RWPE1 (cell line): ENCODE data around the gene REXO4.
"Not testable (repeated sequence)": the region's sequence is repeated elsewhere in the genome, so short reads cannot be mapped to it uniquely, and the experiment has no call there.

Experiments used
- CTCF ChIA-PET: fragments of 350-600 bp; sonication (Branson Sonifier 250); formaldehyde crosslinking; extraction: SDS; loops from one replicate; lab custom pipeline; 2021; lab: Yijun Ruan, JAX
- POLR2A ChIA-PET: fragments of 400-600 bp; formaldehyde crosslinking; extraction: SDS; loops from one replicate; lab custom pipeline; 2020; ENCODE audit warnings: antibody characterized with exemption; ENCODE audit not compliant: low non-redundant PET; lab: Yijun Ruan, JAX
- DNase-seq: peaks from one replicate; pipeline ENCODE4 v3.0.0; 2012; ENCODE audit warnings: low spot score
- H3K27ac ChIP-seq: fragments of 450-650 bp; 2 replicates; pipeline ENCODE4 v1.5.1; 2017
- TF ChIP-seq, protein P1 (sequence below): fragments of 450-650 bp; conservative IDR thresholded peaks from 2 replicates; pipeline ENCODE4 v1.5.1; 2017; ENCODE audit warnings: low read depth, mild to moderate bottlenecking

Gene REXO4

DNA sequence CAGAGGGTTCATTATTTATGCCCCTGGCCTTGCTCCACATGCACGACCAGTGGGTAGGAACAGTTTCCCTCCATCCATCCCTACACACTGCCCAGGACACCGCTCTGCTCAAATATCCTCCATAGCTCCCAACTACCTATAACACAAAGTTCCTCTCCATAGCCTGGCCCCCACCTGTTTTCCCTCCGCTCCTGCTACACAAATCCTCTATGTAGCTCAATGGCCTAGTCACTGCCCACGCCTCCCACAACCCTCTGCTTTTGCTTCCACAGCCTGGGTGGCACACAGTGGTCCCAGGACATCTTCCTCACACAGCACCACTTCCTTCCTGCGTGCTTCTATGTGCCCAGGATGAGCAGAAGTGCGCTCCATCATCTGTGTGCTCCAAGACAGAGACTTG is 20.4 kb downstream of the REXO4 start:
- ChIA-PET POLR2A (no interaction called here), CTCF (interaction anchor here (0.7 kb wide), 1 partner anchor 942 kb away, joined by 3 read pairs; no protein-coding TSS in a partner anchor)
- no peak for DNase-seq
- H3K27ac ChIP-seq: no peak overlapping the region
- TF ChIP-seq, protein P1, sequence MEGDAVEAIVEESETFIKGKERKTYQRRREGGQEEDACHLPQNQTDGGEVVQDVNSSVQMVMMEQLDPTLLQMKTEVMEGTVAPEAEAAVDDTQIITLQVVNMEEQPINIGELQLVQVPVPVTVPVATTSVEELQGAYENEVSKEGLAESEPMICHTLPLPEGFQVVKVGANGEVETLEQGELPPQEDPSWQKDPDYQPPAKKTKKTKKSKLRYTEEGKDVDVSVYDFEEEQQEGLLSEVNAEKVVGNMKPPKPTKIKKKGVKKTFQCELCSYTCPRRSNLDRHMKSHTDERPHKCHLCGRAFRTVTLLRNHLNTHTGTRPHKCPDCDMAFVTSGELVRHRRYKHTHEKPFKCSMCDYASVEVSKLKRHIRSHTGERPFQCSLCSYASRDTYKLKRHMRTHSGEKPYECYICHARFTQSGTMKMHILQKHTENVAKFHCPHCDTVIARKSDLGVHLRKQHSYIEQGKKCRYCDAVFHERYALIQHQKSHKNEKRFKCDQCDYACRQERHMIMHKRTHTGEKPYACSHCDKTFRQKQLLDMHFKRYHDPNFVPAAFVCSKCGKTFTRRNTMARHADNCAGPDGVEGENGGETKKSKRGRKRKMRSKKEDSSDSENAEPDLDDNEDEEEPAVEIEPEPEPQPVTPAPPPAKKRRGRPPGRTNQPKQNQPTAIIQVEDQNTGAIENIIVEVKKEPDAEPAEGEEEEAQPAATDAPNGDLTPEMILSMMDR: no peak

DNA sequence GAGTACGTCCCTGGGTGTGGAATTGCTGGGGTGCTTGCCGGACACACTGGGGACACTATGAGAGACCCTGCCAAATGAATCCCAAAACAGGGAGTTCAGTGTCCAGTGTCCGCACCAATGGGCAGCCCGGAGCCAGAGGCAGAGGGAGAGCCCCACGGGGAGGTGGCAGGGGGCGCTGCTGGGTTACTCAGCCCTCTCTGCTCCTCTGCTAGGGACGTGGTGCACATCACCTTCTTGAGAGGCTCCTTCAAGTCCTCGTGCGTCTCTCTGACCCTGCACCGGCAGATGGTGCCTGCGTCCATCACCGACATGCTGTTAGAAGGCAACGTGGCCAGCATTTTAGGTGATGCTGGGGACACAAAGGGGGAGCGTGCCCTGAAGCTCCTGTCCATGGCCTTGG is 20.9 kb downstream of the REXO4 start:
- POLR2A ChIA-PET: no interaction called here
- TF ChIP-seq, protein P1: no peak
- no peak overlapping the region for H3K27ac ChIP-seq
- no peak for DNase-seq
- CTCF ChIA-PET: interaction anchor here (0.7 kb wide), 1 partner anchor 942 kb away, joined by 3 read pairs; no protein-coding TSS in a partner anchor

DNA sequence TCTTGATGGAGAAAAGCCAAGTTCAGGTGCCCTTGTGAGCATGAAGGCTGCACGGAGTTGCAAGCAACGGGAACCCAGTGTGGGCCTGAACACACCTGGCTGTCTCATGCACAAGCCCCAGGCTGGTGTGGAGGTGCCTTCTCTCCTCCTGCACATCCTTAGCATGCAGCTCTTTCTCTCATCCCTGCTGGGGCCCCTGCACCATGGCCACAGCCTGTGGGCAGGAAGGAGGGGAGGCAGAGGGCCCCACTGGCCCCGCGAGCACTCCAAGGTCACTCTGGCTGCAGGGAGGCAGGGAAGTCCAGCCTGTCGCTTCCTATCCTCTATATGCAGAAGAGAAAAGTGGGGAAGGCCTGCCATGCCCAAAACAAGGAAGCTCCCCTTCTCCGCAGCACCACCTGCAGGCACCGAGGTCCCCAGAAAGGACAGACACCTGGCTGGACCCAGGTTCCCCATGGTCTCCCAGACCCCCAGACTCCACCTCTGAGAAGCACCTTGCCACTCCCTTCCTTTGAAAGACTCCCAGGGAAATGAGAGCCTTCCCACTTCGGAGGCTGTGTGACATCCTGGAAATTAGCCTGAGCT is 23.0 kb downstream of the REXO4 start:
- TF ChIP-seq, protein P1: no peak
- CTCF ChIA-PET: interaction anchor here (0.5 to 2.1 kb wide), 4 partner anchors 17 to 209 kb away, joined by 3 to 6 read pairs (median 3); no protein-coding TSS in a partner anchor
- no peak for DNase-seq
- POLR2A ChIA-PET: interaction anchor here (0.6 kb wide), 1 partner anchor 382 kb away, joined by 5 read pairs; no protein-coding TSS in a partner anchor
- no peak overlapping the region for H3K27ac ChIP-seq

DNA sequence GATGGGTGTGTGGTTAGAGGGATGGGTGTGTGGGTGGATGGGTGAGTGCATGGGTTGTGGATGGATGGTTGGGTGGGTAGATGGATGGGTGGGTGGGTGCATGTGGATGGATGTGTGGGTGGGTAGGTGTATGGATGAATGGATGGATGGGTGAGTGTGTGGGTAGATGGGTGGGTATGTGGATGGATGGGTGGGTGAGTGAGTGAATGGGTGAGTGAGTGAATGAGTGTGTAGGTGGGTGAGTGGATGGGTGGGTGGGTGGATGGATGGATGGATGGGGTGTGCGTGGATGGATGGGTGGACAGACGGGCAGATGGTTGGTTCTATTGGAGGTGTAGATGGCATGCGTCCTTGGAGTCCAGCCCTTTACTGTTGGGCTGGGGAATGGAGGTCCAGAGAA is 24.4 kb downstream of the REXO4 start:
- ChIA-PET POLR2A (no interaction called here), CTCF (interaction anchor here (0.8 kb wide), 1 partner anchor 13 kb away, joined by 3 read pairs; no protein-coding TSS in a partner anchor)

DNA sequence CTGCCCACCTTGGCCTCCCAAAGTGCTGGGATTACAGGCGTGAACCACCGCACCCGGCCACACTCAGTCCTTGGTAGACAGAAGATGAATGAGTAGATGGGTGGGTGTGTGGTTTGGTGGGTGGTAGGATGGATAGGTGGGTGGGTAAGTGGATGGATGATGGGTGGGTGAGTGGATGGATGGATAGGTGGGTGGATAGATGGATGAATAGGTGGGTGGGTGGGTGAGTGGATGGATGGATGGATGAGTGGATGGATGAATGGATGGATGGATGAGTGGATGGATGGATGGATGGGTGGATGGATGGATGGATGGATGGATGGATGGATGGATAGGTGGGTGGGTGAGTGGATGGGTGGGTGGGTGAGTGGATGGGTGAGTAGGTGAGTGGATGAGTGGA is 25.5 kb downstream of the REXO4 start:
- POLR2A ChIA-PET, CTCF ChIA-PET, DNase-seq: not testable (repeated sequence)

More for the DNA sequence above, 24.4 kb downstream of the REXO4 start:
- no peak for DNase-seq
- TF ChIP-seq, protein P1: no peak
- no peak overlapping the region for H3K27ac ChIP-seq

DNA sequence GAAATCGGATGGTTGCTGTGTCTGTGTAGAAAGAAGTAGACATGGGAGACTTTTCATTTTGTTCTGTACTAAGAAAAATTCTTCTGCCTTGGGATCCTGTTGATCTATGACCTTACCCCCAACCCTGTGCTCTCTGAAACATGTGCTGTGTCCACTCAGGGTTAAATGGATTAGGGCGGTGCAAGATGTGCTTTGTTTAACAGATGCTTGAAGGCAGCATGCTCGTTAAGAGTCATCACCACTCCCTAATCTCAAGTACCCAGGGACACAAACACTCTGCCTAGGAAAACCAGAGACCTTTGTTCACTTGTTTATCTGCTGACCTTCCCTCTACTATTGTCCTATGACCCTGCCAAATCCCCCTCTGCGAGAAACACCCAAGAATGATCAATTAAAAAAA is 26.4 kb downstream of the REXO4 start:
- DNase-seq, CTCF ChIA-PET, H3K27ac ChIP-seq, POLR2A ChIA-PET: not testable (repeated sequence)

More for the DNA sequence above, 25.5 kb downstream of the REXO4 start:
- H3K27ac ChIP-seq: not testable (repeated sequence)

DNA sequence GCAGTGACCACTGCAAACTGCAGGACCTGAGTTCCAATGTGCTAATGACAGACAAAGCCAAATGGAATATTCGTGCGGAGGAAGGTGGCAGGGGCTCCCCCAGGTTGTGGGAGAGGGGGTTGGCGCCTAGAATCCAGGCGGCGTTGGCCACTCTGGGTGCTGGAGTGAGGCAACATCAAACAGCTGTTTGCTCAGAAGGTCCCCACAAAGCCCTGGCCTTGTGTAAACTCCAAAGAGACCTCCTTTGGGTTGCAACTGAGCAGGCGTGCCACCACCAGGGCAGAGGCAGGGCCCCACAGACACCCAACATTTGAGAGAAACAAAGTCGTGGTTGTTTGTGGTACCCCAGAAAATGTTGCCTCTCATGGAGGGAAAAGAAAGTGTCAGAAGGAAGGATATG is 27.1 kb downstream of the REXO4 start:
- ChIA-PET POLR2A (no interaction called here), CTCF (interaction anchor here (0.6 kb wide), 1 partner anchor 512 kb away, joined by 5 read pairs; no protein-coding TSS in a partner anchor)
- TF ChIP-seq, protein P1: no peak

More for the DNA sequence above, 27.1 kb downstream of the REXO4 start:
- no peak for DNase-seq
- H3K27ac ChIP-seq: no peak overlapping the region
